ENCODE data around the gene SEH1L.
A peak's percentile ranks its signal among the peaks of the same experiment; 100 is the strongest.
"Not testable (repeated sequence)": the region's sequence is repeated elsewhere in the genome, so short reads cannot be mapped to it uniquely, and the experiment has no call there.

Gene SEH1L

GRCh38 chr18:12948050-12948804, 416 bp downstream of the SEH1L start:
- Histone ChIP-seq H3K27me3 (ENCODE audit: control insufficient read depth, insufficient read depth, low read length) (no peaks in the 10 kb centered on the region), H3K4me1 (ENCODE audit: control insufficient read depth, insufficient read depth, low read length) (peaks cover 9% of the 10 kb centered on the region), H3K9me3 (ENCODE audit: control insufficient read depth, low read length) (no peaks in the 10 kb centered on the region), H3K4me3 (ENCODE audit: low read length) (peak overlapping the region; percentile 82), H3K9ac (ENCODE audit: low read length) (peak overlapping the region; percentile 74), H3K36me3 (ENCODE audit: control insufficient read depth, insufficient read depth, low read length) (no peaks in the 10 kb centered on the region)

GRCh38 chr18:12958478-12958877, 10.7 kb downstream of the SEH1L start:
- Histone ChIP-seq H3K4me1 (ENCODE audit: control insufficient read depth, insufficient read depth, low read length) (peaks cover 7% of the 10 kb centered on the region), H3K36me3 (ENCODE audit: control insufficient read depth, insufficient read depth, low read length) (peaks cover 2% of the 10 kb centered on the region), H3K4me3 (ENCODE audit: low read length) (no peak overlapping the region), H3K9me3 (ENCODE audit: control insufficient read depth, low read length) (no peaks in the 10 kb centered on the region), H3K9ac (ENCODE audit: low read length) (no peak overlapping the region), H3K27me3 (ENCODE audit: control insufficient read depth, insufficient read depth, low read length) (no peaks in the 10 kb centered on the region)

- H3K9me3 ChIP-seq (ENCODE audit: control insufficient read depth, low read length) = no peaks in the 10 kb centered on the region
- no peak overlapping the region for H3K9ac ChIP-seq (ENCODE audit: low read length)
- H3K36me3 ChIP-seq (ENCODE audit: control insufficient read depth, insufficient read depth, low read length) = peaks cover 6% of the 10 kb centered on the region
- no peak overlapping the region for H3K4me3 ChIP-seq (ENCODE audit: low read length)
- no peaks in the 10 kb centered on the region for H3K27me3 ChIP-seq (ENCODE audit: control insufficient read depth, insufficient read depth, low read length)
- peaks cover 7% of the 10 kb centered on the region for H3K4me1 ChIP-seq (ENCODE audit: control insufficient read depth, insufficient read depth, low read length)
These were observed 12.6 kb downstream of the SEH1L start for GRCh38 chr18:12960395-12960794.

- Histone ChIP-seq H3K4me3 (ENCODE audit: low read length) (no peak overlapping the region), H3K36me3 (ENCODE audit: control insufficient read depth, insufficient read depth, low read length) (peaks cover 6% of the 10 kb centered on the region), H3K4me1 (ENCODE audit: control insufficient read depth, insufficient read depth, low read length) (peaks cover 7% of the 10 kb centered on the region), H3K27me3 (ENCODE audit: control insufficient read depth, insufficient read depth, low read length) (no peaks in the 10 kb centered on the region), H3K9ac (ENCODE audit: low read length) (no peak overlapping the region), H3K9me3 (ENCODE audit: control insufficient read depth, low read length) (no peaks in the 10 kb centered on the region)
These were observed 13.1 kb downstream of the SEH1L start for GRCh38 chr18:12960853-12961397.

GRCh38 chr18:12963069-12963468, 15.3 kb downstream of the SEH1L start:
- H3K36me3 ChIP-seq (ENCODE audit: control insufficient read depth, insufficient read depth, low read length) = peaks cover 6% of the 10 kb centered on the region

GRCh38 chr18:12968115-12968514, 20.3 kb downstream of the SEH1L start:
- Histone ChIP-seq H3K4me3 (ENCODE audit: low read length) (no peak overlapping the region), H3K4me1 (ENCODE audit: control insufficient read depth, insufficient read depth, low read length) (no peaks in the 10 kb centered on the region), H3K36me3 (ENCODE audit: control insufficient read depth, insufficient read depth, low read length) (peaks cover 6% of the 10 kb centered on the region), H3K9ac (ENCODE audit: low read length) (no peak overlapping the region), H3K27me3 (ENCODE audit: control insufficient read depth, insufficient read depth, low read length) (no peaks in the 10 kb centered on the region), H3K9me3 (ENCODE audit: control insufficient read depth, low read length) (no peaks in the 10 kb centered on the region)

More at GRCh38 chr18:12963069-12963468, 15.3 kb downstream of the SEH1L start:
- Histone ChIP-seq H3K9ac (ENCODE audit: low read length) (no peak overlapping the region), H3K4me1 (ENCODE audit: control insufficient read depth, insufficient read depth, low read length) (peaks cover 7% of the 10 kb centered on the region), H3K9me3 (ENCODE audit: control insufficient read depth, low read length) (no peaks in the 10 kb centered on the region), H3K27me3 (ENCODE audit: control insufficient read depth, insufficient read depth, low read length) (no peaks in the 10 kb centered on the region), H3K4me3 (ENCODE audit: low read length) (no peak overlapping the region)

- Histone ChIP-seq H3K9ac (ENCODE audit: low read length) (no peak overlapping the region), H3K9me3 (ENCODE audit: control insufficient read depth, low read length) (no peaks in the 10 kb centered on the region), H3K36me3 (ENCODE audit: control insufficient read depth, insufficient read depth, low read length) (peaks cover 3% of the 10 kb centered on the region), H3K4me3 (ENCODE audit: low read length) (no peak overlapping the region), H3K27me3 (ENCODE audit: control insufficient read depth, insufficient read depth, low read length) (no peaks in the 10 kb centered on the region), H3K4me1 (ENCODE audit: control insufficient read depth, insufficient read depth, low read length) (no peaks in the 10 kb centered on the region)
These were observed 20.8 kb downstream of the SEH1L start for GRCh38 chr18:12968619-12969018.

- Histone ChIP-seq H3K9ac (ENCODE audit: low read length) (no peak overlapping the region), H3K27me3 (ENCODE audit: control insufficient read depth, insufficient read depth, low read length) (no peaks in the 10 kb centered on the region), H3K36me3 (ENCODE audit: control insufficient read depth, insufficient read depth, low read length) (peaks cover 10% of the 10 kb centered on the region), H3K4me1 (ENCODE audit: control insufficient read depth, insufficient read depth, low read length) (no peaks in the 10 kb centered on the region), H3K4me3 (ENCODE audit: low read length) (no peak overlapping the region), H3K9me3 (ENCODE audit: control insufficient read depth, low read length) (no peaks in the 10 kb centered on the region)
These were observed 25.9 kb downstream of the SEH1L start for GRCh38 chr18:12973562-12974213.

GRCh38 chr18:12975488-12975887, 27.7 kb downstream of the SEH1L start:
- Histone ChIP-seq H3K9ac (ENCODE audit: low read length) (no peak overlapping the region), H3K4me3 (ENCODE audit: low read length) (no peak overlapping the region), H3K9me3 (ENCODE audit: control insufficient read depth, low read length) (no peaks in the 10 kb centered on the region), H3K4me1 (ENCODE audit: control insufficient read depth, insufficient read depth, low read length) (no peaks in the 10 kb centered on the region), H3K36me3 (ENCODE audit: control insufficient read depth, insufficient read depth, low read length) (peaks cover 10% of the 10 kb centered on the region), H3K27me3 (ENCODE audit: control insufficient read depth, insufficient read depth, low read length) (no peaks in the 10 kb centered on the region)

- no peaks in the 10 kb centered on the region for H3K4me1 ChIP-seq (ENCODE audit: control insufficient read depth, insufficient read depth, low read length)
- H3K36me3 ChIP-seq (ENCODE audit: control insufficient read depth, insufficient read depth, low read length) = peaks cover 10% of the 10 kb centered on the region
- no peak overlapping the region for H3K4me3 ChIP-seq (ENCODE audit: low read length)
- no peak overlapping the region for H3K9ac ChIP-seq (ENCODE audit: low read length)
- no peaks in the 10 kb centered on the region for H3K9me3 ChIP-seq (ENCODE audit: control insufficient read depth, low read length)
- H3K27me3 ChIP-seq (ENCODE audit: control insufficient read depth, insufficient read depth, low read length) = no peaks in the 10 kb centered on the region
These were observed 28.5 kb downstream of the SEH1L start for GRCh38 chr18:12976305-12976704.

GRCh38 chr18:12980065-12980464, 32.3 kb downstream of the SEH1L start:
- H3K9ac ChIP-seq (ENCODE audit: low read length) = not testable (repeated sequence)

GRCh38 chr18:12989397-12990122, 41.7 kb downstream of the SEH1L start:
- H3K4me3 ChIP-seq (ENCODE audit: low read length) = no peak overlapping the region
- no peaks in the 10 kb centered on the region for H3K27me3 ChIP-seq (ENCODE audit: control insufficient read depth, insufficient read depth, low read length)
- no peaks in the 10 kb centered on the region for H3K9me3 ChIP-seq (ENCODE audit: control insufficient read depth, low read length)
- no peaks in the 10 kb centered on the region for H3K36me3 ChIP-seq (ENCODE audit: control insufficient read depth, insufficient read depth, low read length)
- H3K4me1 ChIP-seq (ENCODE audit: control insufficient read depth, insufficient read depth, low read length) = peaks cover 23% of the 10 kb centered on the region
- no peak overlapping the region for H3K9ac ChIP-seq (ENCODE audit: low read length)

More at GRCh38 chr18:12980065-12980464, 32.3 kb downstream of the SEH1L start:
- H3K4me1 ChIP-seq (ENCODE audit: control insufficient read depth, insufficient read depth, low read length); H3K27me3 ChIP-seq (ENCODE audit: control insufficient read depth, insufficient read depth, low read length); H3K4me3 ChIP-seq (ENCODE audit: low read length); H3K9me3 ChIP-seq (ENCODE audit: control insufficient read depth, low read length): not testable (repeated sequence)
- peaks cover 15% of the 10 kb centered on the region for H3K36me3 ChIP-seq (ENCODE audit: control insufficient read depth, insufficient read depth, low read length)
